Stimulated activated CD4-positive, alpha-beta T cell treated with anti-CD3 and anti-CD28 coated beads, Interleukin-1b, Interleukin-23, amount 100 ng/mL, for 24 hours (primary cell): ENCODE data around the gene MAN2A2.

ENCODE experiments used
- DNase-seq, 4 experiments: peaks; one replicate each; pipeline ENCODE4 v3.0.0-alpha.2; 2020; ENCODE audit warnings: low read depth in 4 of 4, low spot score in 1 of 4

MAN2A2 gene

GRCh38 chr15:90941038-90941437 lies 37.9 kb downstream of the MAN2A2 start:
- no peak for DNase-seq

GRCh38 chr15:90942354-90943120 lies 39.4 kb downstream of the MAN2A2 start:
- DNase-seq: no peak

DNA sequence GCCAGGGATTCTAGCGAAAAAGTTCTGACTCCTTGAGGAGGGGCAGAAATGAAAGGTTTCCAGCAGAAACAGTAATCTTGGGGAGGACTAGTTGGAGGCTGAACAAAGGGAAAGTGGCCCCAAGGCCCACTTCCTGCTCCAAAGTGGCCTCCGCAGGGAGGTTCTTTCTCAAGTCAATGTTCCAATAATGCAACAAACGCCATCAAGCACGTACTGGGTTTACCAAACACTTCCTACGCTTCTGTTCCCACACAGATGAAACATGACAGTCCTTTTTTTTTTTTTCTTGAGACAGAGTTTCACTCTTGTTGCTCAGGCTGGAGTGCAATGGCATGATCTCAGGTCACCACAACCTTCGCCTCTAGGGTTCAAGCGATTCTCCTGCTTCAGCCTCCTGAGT lies 42.0 kb downstream of the MAN2A2 start:
- no peak for DNase-seq

GRCh38 chr15:90946538-90946937 lies 43.4 kb downstream of the MAN2A2 start:
- DNase-seq: no peak

DNA sequence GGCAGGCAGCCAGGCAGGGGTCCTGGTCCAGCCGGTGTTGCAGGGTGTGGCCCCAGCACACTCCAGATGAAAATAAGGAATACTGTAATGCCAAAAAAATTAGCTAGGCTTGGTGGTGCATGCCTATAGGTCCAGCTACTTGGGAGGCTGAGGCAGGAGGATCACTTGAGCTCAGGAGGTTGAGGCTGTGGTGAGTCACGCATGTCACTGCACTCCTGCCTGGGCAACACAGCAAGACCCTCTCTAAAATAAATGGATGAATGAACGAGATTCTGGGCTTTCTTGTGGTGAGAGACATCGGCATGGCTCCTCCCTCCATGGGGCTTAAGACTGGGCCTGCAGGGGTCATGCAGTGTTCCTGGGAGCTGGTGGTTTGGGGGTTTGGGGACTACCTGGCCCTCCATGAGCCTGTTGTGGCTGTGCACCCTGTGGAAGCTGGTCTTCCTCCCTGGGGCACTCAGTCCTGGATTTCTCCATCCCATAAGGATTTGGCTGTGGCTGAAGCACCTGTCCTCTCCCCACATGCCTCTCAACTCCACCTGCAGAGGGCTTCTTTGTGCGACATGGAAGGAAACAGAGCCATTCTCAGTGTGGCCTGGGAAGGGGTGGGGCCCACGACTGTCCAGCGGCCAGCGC lies 44.0 kb downstream of the MAN2A2 start:
- no peak for DNase-seq

GRCh38 chr15:90947577-90948357 lies 44.7 kb downstream of the MAN2A2 start:
- DNase-seq: no peak

GRCh38 chr15:90948506-90948905 lies 45.4 kb downstream of the MAN2A2 start:
- no peak for DNase-seq

DNA sequence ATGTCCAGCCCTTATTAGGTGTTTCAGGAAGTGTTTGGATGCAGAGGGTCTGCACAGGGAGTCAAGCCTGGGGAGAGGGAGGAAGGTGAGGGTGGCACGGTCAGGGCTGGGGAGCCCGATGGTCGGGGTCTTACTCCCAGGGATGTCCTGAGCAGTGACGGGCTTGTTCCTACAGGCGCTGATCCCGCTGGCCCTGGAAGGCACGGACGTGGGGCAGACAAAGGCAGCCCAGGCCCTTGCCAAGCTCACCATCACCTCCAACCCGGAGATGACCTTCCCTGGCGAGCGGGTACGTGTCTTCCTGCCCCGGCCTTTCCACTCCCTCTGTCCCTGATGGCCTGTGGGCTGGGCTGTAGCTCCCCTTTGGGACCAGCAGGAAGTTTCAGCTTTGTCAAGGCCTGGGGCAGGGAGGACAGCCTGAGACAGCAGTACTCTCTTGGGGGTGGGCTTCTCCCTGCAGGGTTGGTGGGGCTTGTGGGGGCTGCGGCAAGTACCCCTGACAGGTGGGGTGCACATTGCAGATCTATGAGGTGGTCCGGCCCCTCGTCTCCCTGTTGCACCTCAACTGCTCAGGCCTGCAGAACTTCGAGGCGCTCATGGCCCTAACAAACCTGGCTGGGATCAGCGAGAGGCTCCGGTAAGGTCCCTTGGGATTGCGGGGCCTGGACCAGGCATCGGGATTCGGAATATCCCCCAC lies 47.0 kb downstream of the MAN2A2 start:
- no peak for DNase-seq

- DNase-seq: no peak
These were observed 47.6 kb downstream of the MAN2A2 start for GRCh38 chr15:90950676-90951075.

GRCh38 chr15:90952901-90953677 lies 50.0 kb downstream of the MAN2A2 start:
- no peak for DNase-seq

GRCh38 chr15:90953947-90954711 lies 51.0 kb downstream of the MAN2A2 start:
- no peak for DNase-seq

GRCh38 chr15:90954712-90955623 lies 51.9 kb downstream of the MAN2A2 start, which contains the start of gene RCCD1:
Gene RCCD1, plus strand, starts transcription at chr15:90954884. Its CDS starts 1,851 bp downstream, at chr15:90956735.
- DNase-seq: peak; percentile 62 to 90 (median 74)

GRCh38 chr15:90955624-90956273 lies 52.6 kb downstream of the MAN2A2 start:
- DNase-seq: no peak

GRCh38 chr15:90956274-90957030 lies 53.4 kb downstream of the MAN2A2 start:
- DNase-seq: peak; percentile 34 to 60 (median 44)

GRCh38 chr15:90957031-90957790 lies 54.1 kb downstream of the MAN2A2 start:
- DNase-seq: no peak

DNA sequence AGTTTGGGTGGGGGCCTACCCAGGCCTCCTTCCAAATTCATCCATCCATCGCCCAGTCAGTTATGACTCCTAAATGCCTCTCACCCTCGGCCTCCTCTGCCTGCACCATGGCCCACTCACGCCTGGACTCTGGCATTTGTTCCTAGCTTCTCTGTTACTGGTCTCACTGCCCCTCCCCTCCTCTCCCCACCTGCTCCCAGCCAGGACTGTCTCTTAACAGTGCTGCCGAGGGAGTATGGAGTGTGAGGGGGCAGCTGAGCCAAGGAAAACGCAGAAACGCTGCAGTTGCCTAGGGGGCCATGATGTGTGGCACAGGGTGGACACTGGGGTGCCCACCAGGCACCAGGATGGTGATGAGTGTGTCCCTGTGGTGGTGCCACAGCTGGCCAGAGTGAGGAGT lies 54.7 kb downstream of the MAN2A2 start:
- DNase-seq: no peak
